Activated B cell treated with CpG ODN at 0.5 μM for 24 hours (primary cell): ENCODE results near the gene CLIC5. TPM values are rescaled to one million over a fixed set of nuclear protein-coding genes. Genes with fewer than 3 reads are reported as not detected.

ENCODE experiments used
- ATAC-seq: fragments of 200-7000 bp; cut with Tn5 transposase; one replicate; pipeline ENCODE4 v1.10.0; 2021; ENCODE audit warnings: low read depth, mild to moderate bottlenecking, moderate library complexity
- CTCF ChIA-PET: fragments of 350-600 bp; sonication (Branson Sonifier 250); formaldehyde crosslinking; loops from one replicate; lab custom pipeline; 2021; ENCODE audit warnings: antibody characterized with exemption; lab: Charles Lee
- POLR2A ChIA-PET: fragments of 350-600 bp; sonication (Branson Sonifier 250); formaldehyde crosslinking; loops from one replicate; lab custom pipeline; 2021; ENCODE audit warnings: antibody characterized with exemption; lab: Charles Lee
- DNase-seq: peaks from one replicate; pipeline ENCODE4 v3.0.0; 2022
- H3K27ac Mint-ChIP-seq: one replicate; pipeline ENCODE4 v1.8.0; 2020; ENCODE audit warnings: mixed read lengths
- H3K27me3 Mint-ChIP-seq: one replicate; pipeline ENCODE4 v1.8.0; 2021; ENCODE audit warnings: mixed read lengths
- H3K36me3 Mint-ChIP-seq: one replicate; pipeline ENCODE4 v1.8.0; 2021; ENCODE audit warnings: low read depth, mixed read lengths
- H3K4me1 Mint-ChIP-seq: one replicate; pipeline ENCODE4 v1.8.0; 2021; ENCODE audit warnings: mixed read lengths
- H3K4me3 Mint-ChIP-seq: one replicate; pipeline ENCODE4 v1.8.0; 2020; ENCODE audit warnings: mild to moderate bottlenecking, mixed read lengths
- H3K9me3 Mint-ChIP-seq: one replicate; pipeline ENCODE4 v1.8.0; 2020; ENCODE audit warnings: mixed read lengths
- intact Hi-C: fragments of 100-400 bp; cut with micrococcal nuclease; formaldehyde crosslinking; loops from one replicate; pipeline ENCODE4 v1.15.1; 2024
- total RNA-seq: library from RNA; stranded (reverse); gene quantifications from 2 replicates; pipeline ENCODE4 v1.2.3, GENCODE V29; 2022
- TF ChIP-seq, protein P1 (sequence below): fragments of 200-600 bp; IDR thresholded peaks from one replicate; pipeline ENCODE4 v1.8.0; 2022; ENCODE audit warnings: antibody characterized with exemption, mild to moderate bottlenecking

The CLIC5 gene
- total RNA-seq, 1 donor from 2014 or later, result 2.5 TPM

DNA sequence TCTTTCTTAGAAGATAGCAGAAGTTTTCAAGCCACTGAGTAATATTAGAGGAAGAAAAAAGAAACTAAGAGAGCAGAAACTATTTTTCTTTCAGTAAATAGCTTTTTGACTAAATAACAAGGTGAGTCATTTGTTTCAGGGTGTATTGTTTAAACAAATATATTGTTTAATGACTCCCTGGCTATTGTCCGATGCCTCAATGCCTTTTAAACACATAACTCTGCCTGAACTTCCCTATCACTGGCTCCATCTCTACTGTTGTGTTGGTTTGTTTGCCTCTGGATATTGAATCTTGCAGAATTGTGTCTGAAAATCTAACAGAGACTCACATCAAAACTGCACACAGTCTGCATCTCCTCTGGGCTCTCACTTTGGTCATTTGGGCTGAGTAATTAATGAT, 19.6 kb upstream of the CLIC5 start:
- H3K4me1 Mint-ChIP-seq, result no peaks in the 10 kb centered on the region
- H3K4me3 Mint-ChIP-seq, result no peak overlapping the region
- ATAC-seq (no peak), DNase-seq (no peak)
- H3K9me3 Mint-ChIP-seq, result no peaks in the 10 kb centered on the region
- TF ChIP-seq, protein P1, sequence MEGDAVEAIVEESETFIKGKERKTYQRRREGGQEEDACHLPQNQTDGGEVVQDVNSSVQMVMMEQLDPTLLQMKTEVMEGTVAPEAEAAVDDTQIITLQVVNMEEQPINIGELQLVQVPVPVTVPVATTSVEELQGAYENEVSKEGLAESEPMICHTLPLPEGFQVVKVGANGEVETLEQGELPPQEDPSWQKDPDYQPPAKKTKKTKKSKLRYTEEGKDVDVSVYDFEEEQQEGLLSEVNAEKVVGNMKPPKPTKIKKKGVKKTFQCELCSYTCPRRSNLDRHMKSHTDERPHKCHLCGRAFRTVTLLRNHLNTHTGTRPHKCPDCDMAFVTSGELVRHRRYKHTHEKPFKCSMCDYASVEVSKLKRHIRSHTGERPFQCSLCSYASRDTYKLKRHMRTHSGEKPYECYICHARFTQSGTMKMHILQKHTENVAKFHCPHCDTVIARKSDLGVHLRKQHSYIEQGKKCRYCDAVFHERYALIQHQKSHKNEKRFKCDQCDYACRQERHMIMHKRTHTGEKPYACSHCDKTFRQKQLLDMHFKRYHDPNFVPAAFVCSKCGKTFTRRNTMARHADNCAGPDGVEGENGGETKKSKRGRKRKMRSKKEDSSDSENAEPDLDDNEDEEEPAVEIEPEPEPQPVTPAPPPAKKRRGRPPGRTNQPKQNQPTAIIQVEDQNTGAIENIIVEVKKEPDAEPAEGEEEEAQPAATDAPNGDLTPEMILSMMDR, result no peak
- ChIA-PET CTCF (no interaction called here), POLR2A (no interaction called here)
- H3K27ac Mint-ChIP-seq, result no peak overlapping the region
- peaks cover 4% of the 10 kb centered on the region for H3K27me3 Mint-ChIP-seq
- intact Hi-C loops, result no loop called here
- no peaks in the 10 kb centered on the region for H3K36me3 Mint-ChIP-seq

DNA sequence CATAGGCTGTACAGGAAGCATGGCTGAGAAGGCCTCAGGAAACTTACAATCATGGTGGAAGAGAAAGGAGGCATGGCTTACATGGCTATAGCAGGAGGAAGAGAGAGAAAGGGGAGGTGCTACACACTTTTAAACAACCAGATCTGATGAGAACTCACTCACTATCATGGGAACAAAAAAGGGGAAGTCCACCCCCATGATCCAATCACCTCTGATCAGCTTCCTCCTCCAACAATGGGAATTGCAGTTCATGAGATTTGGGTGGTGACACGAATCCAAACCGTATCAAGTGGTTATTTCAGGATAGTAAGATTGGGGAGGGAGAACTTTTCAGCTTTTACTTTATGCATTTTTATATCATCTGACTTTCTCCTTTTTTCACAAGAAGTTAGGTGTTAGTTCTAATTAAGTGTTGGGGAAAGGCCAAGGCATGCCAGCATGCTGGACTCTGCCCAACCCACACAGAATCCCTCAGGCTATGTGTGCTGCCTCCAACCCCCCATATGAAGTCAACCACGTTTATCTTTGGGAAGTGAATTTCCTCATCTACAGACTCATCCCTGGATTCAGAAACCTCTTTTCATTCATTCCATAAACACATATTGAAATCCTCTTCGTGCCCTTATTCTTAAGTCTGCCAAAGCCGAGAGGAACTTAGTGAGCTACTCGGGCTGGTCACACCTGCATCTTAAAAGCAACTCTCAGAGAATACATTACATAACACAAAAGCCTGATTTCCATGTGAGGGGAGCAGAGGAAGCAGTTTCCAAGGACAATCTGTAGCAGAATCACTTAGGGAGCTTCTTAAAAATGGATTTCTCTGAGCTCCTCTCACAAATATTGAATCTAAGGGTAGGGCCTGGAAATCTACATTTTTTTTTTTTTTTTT, 16.7 kb upstream of the CLIC5 start:
- ATAC-seq (no peak), DNase-seq (no peak)
- ChIA-PET POLR2A (no interaction called here), CTCF (no interaction called here)
- Mint-ChIP-seq H3K36me3 (no peaks in the 10 kb centered on the region), H3K4me3 (no peak overlapping the region), H3K4me1 (no peaks in the 10 kb centered on the region), H3K27ac (no peak overlapping the region), H3K27me3 (peaks cover 7% of the 10 kb centered on the region), H3K9me3 (no peaks in the 10 kb centered on the region)
- TF ChIP-seq, protein P1, result no peak
- intact Hi-C loops, result no loop called here

DNA sequence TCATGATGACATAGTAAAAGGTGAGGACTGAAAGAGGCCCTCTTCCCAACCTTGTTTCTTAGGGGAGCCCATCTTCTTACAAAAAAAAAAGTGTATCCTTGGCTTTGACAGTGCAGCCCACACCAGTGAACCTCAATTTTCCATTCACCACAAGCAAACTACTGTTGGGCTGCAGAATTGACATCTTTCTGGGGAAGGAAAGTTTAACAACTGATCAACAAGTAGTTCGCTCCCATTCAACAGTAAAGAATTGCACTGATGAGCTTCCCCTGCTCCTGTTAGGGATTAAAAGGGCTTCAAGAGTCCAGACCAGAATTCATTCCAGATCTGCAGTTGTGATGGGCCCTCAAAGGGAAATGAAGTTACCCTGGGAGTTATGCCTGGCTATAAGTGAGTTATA, 13.9 kb upstream of the CLIC5 start:
- ChIA-PET POLR2A (no interaction called here), CTCF (no interaction called here)
- no peak for ATAC-seq
- no peak overlapping the region for H3K27ac Mint-ChIP-seq
- H3K4me1 Mint-ChIP-seq, result no peaks in the 10 kb centered on the region
- peaks cover 7% of the 10 kb centered on the region for H3K27me3 Mint-ChIP-seq
- no peak overlapping the region for H3K4me3 Mint-ChIP-seq
- DNase-seq, result no peak
- H3K9me3 Mint-ChIP-seq, result no peaks in the 10 kb centered on the region
- TF ChIP-seq, protein P1, result no peak
- intact Hi-C loops, result no loop called here
- no peaks in the 10 kb centered on the region for H3K36me3 Mint-ChIP-seq

DNA sequence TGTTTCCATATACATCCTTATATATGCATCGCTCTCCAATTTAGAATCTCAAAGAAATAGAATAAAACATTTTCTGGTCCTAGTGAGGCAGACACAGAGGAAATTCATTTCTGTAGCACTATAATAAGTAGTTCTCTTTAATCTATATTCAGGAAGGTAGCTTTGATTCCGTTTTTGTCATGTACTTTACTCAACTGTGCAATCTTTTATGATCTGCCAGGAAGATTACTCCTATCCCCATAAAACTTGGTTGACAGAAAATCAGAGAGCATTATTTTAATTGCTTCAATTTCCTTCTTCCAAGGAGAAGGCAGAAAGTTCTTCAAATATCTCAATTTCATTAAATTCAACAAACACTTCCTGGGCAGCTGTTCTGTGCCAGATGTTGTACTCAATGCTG, 10.6 kb upstream of the CLIC5 start:
- Mint-ChIP-seq H3K9me3 (no peaks in the 10 kb centered on the region), H3K36me3 (no peaks in the 10 kb centered on the region), H3K4me3 (no peak overlapping the region), H3K4me1 (no peaks in the 10 kb centered on the region), H3K27ac (no peak overlapping the region), H3K27me3 (peaks cover 7% of the 10 kb centered on the region)
- TF ChIP-seq, protein P1, result no peak
- DNase-seq (no peak), ATAC-seq (no peak)
- CTCF ChIA-PET, result no interaction called here
- POLR2A ChIA-PET, result no interaction called here
- intact Hi-C loops, result no loop called here

DNA sequence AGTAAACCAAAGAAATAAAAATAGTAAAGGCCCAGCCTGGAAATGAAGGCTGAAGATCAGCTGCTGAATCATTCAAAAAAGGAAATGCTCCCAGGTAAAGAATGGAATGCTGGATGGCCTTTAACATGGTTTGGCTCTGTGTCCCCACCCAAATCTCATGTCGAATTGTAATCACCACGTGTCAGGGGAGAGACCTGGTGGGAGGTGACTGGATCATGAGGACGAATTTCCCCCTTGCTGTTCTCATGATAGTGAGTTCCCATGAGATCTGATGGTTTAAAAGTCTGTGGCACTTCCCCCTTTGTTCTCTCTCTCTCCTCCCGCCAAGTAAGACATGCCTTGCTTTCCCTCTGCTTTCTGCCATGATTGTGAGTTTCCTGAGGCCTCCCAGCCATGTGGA, 9.9 kb upstream of the CLIC5 start:
- CTCF ChIA-PET, result no interaction called here
- no peak for ATAC-seq
- peaks cover 7% of the 10 kb centered on the region for H3K27me3 Mint-ChIP-seq
- H3K9me3 Mint-ChIP-seq, result no peaks in the 10 kb centered on the region
- no peaks in the 10 kb centered on the region for H3K36me3 Mint-ChIP-seq
- no peak overlapping the region for H3K27ac Mint-ChIP-seq
- POLR2A ChIA-PET, result no interaction called here
- no peaks in the 10 kb centered on the region for H3K4me1 Mint-ChIP-seq
- TF ChIP-seq, protein P1, result no peak
- DNase-seq, result no peak
- no peak overlapping the region for H3K4me3 Mint-ChIP-seq
- intact Hi-C loops, result no loop called here
